Activated CD4-positive, alpha-beta T cell treated with anti-CD3 and anti-CD28 coated beads, Interleukin-2, Interleukin-4, amounts not matched to agents 100 ng/mL and 50 ng/mL, durations not matched to agents 16 hours and 8 hours (primary cell): ENCODE measurements around the gene GPR161.
A peak's percentile ranks its signal among the peaks of the same experiment; 100 is the strongest.

Source experiments
- DNase-seq: peaks from one replicate; pipeline ENCODE4 v3.0.0-alpha.2; 2020; ENCODE audit warnings: low spot score

GPR161 gene

DNA sequence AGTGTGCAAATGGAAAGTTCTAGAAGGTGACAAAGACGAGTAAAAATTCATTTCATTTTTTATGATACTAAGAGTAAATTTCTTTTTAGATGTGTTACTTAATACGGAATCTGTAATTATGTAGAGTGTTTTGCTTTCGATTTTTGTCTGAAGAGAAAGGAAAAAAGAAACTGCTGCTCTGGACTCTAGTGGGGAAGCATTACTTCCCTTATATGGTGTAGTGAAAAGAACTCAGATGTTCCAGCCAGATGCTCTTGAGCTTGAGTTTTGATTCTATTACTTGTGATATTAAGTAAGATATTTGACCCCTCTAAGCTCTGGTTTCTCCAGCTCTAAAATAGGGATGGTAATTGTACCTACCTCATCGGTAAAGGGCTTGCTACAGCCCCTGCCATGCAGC, 12.2 kb upstream of the GPR161 start:
- no peak for DNase-seq

DNA sequence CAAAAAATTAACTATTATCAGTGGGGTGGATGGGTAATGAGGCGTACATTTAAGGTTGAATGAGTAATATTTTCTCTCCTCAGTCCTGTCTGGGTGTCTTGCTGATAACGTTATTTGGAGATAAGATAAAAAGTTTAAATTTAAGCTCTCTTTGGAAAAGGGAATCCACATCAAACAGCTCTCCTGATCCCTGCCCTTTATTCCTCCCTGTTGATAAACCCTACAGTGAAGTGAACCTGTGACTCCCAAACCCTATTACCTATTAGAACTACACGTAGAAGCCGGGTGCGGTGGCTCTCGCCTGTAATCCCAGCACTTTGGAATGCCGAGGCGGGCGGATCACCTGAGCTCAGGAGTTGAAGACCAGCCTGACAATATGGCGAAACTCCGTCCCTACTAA, 9.9 kb upstream of the GPR161 start:
- DNase-seq: no peak

- no peak for DNase-seq
Observed at GRCh38 chr1:168146160-168146539, 9.4 kb upstream of the GPR161 start.

DNA sequence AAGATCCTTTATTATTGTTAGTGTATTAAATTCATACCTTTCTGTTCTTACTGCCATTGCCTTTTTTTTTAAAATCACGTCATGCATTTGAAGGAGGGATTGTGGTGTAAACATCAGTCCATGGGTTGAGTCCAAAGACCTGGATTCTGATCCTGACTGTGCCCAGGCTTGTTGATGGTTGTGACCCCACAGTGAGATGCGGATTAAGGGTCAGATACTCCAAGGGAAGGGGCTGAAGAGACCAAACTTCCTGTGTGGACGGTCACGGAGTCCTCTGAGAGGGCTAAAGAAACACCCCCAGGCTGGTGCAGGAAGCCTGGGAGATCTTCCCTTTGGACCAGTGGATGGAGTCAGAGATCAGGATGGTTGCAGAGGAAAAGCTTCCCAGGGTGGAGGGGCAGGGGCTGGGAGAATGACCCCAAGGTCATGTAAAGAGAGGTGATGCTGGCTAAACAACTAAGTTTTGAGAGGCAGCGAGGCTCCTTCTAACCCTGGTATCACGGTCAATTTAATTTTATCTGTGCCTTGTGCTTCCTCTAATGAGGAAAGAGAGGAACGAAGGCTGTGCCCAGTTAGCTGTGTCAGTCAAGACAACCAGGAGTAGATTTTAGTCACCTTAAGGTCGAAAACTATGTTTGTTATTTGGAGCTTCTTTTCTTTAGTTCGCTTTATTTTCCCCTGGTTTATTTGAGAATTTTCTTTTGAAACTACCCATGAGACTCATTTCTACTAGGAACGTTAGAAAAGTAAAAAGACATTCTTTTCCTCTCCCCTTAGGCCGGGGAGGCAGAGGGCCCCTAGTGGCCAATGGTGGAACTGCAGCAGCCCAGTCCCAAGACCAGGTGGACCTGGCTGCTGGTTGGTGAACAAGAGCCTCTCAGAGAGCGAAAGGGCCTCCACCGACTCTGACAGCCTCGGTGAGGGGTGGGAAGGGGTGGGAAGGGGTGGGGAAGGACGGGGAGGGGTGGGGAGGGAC, 8.7 kb upstream of the GPR161 start:
- peak; percentile 79 for DNase-seq

- no peak for DNase-seq
Observed at GRCh38 chr1:168141871-168142385, 5.2 kb upstream of the GPR161 start.

DNA sequence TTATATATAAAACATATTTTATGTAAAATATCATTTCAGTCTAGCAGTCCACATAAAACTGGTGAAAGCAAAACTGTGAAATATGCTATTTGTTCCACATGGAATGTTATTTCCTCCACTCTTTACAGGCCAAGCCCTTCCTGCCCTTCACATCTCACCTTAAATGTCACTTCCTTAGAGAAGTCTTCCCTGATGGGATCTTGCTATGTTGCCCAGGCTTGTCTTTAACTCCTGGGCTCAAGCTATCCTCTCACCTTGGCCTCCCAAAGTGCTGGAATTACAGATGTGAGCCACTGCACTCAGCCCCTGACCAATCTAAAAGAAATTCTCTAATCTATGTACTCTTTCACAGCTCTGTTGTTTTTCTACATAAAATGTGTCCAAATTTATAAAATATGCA, 2.3 kb upstream of the GPR161 start:
- no peak for DNase-seq

- DNase-seq: no peak
Observed at GRCh38 chr1:168138134-168138533, 1.4 kb upstream of the GPR161 start.

GRCh38 chr1:168137515-168137821, 738 bp upstream of the GPR161 start:
- DNase-seq: no peak

GRCh38 chr1:168135921-168136708, 615 bp downstream of the GPR161 start:
- no peak for DNase-seq

- DNase-seq: no peak
Observed at GRCh38 chr1:168135116-168135920, 1.4 kb downstream of the GPR161 start.

DNA sequence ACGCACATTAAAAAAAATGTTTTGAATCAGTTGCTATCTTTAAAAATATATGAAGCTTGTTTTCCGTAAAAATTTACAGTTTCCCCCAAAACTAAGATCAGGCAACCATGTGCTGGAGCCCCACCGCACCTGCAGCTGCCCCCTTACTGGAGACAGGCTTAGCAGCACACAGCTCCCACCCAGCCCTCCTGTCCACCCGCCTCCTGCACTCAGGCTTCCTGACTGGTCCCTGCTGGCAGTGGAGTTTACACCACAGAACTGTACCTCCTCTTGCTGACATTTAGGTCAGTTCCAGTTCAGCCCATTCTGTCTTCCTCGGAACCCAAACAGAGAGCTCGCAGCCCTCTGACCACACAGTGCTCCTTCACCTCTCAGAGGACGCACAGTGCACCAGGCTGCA, 2.1 kb downstream of the GPR161 start:
- DNase-seq: no peak

- DNase-seq: no peak
Observed at GRCh38 chr1:168134132-168134531, 2.6 kb downstream of the GPR161 start.

- DNase-seq: no peak
Observed at GRCh38 chr1:168129933-168130332, 6.8 kb downstream of the GPR161 start.

- no peak for DNase-seq
Observed at GRCh38 chr1:168127503-168127902, 9.2 kb downstream of the GPR161 start.

DNA sequence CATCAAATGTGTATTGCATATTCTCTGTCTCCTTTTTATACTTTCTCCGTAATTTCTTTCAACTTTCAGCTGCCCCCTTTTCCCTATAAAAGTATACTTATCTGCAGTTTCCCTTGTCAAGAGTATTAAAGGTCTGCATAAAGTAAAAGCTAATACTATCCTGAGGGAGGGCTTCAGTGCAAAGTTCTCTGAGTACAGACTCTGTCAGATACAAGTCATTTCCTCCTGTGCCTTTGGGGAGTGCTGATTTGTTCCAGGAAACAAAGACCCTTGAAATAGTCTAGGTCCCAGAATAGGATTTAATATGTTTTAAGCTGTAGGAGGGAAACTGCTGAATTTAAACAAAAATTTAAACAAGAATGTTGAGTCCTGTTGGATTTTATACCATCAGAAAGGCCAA, 11.7 kb downstream of the GPR161 start:
- DNase-seq: no peak

- no peak for DNase-seq
Observed at GRCh38 chr1:168121401-168122011, 15.2 kb downstream of the GPR161 start.

DNA sequence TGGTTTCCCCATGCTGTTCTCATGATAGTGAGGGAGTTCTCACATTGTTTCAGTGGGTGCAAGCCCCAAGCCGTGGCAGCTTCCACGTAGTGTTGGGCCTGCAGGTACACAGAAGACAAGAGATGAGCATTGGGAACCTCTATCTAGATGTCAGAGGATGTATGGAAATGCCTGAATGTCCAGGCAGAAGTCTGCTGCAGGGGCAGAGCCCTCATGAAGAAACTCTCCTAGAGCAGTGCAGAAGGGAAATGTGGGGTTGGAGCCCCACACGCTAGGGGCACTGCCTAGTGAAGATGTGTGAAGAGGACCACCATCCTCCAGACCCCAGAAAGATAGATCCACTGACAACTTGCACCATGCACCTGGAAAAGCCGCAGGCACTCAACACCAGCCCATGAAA, 17.0 kb downstream of the GPR161 start:
- DNase-seq: no peak

DNA sequence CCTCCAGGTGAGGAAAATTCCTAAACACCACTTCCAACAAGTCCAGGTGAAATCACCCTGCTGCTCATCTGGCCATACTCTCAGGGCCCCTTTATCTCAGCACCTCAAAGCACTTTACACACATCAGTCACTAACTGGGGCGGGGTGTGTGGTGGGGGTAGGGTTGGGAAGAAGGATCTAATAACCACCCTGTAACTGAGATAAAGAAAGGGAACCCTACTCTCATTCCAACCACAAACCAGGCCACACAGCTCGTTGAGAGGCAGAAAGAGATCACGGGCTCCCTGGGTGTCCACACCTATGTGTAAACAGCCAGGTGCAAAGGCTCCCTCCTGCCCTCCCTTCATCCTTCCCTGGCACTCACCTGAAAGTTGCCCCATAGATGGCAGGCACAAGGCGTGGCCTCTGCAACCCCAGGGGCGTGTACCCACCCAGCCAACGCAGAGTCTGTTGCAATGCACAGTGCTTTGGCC, 20.4 kb downstream of the GPR161 start:
- DNase-seq: no peak

- no peak for DNase-seq
Observed at GRCh38 chr1:168114845-168115244, 21.9 kb downstream of the GPR161 start.

DNA sequence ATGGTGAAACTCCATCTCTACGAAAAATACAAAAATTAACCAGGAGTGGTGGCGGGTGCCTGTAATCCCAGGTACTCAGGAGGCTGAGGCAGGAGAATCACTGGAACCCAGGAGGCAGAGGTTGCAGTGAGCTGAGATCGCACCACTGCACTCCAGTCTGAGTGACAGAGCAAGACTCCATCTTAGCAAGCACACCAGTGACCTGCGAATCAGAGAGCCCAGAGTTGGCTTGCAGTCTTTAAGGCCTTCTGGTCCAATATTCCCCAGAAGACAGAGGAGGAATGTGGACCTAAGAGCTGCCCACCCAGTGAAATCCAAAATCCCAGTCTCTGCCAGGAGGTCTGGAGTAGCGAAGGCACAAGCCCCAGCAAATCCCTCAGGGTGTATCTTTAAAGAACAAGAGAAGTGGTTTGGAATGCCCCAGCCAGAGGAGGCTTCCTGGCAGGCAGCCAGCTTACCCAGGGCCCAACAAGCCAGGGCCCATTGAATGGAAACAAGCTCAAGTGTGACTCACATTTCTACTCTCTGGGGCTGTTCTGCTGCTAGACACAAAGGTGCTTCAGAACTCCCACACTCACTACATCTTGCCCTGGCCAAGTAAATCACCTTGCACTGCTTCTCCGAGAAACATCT, 23.9 kb downstream of the GPR161 start:
- DNase-seq: no peak

DNA sequence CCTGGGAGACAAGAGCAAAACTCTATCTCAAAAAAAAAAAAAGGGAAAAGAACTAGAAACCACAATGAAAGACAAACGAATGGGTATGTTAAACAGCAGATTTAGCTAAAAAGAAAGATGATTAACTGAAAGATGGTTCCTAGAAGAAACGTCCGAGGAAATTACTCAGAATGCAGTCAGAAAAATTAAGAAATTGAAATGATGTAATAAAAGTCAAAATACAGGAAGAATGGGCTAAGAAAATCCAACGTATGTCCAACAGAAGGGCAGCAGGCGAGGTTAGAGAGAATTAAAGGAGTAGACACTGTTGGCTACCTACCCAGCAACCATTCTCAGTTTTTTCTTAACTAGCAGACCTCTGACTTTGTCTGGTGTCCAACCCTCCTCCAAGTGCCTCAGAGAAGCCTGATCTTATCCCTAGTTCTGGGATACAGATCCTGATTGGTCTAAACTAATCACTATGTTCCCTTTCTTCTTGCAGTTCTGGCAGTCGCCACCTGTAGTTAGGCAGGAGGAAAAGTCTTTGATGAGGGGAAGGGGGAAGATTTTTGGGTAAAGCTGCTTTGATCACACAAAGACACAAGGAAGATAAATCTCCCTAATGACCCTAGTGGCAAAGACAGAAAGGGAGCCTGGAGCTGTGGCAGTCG, 25.7 kb downstream of the GPR161 start:
- DNase-seq: no peak
